K562 (cell line): ENCODE data around the gene GLB1L. TPM values are rescaled to one million over a fixed set of nuclear protein-coding genes. Genes with fewer than 3 reads are reported as not detected.
A peak's percentile ranks its signal among the peaks of the same experiment; 100 is the strongest.

Source experiments
- BRD9 ChIP-seq: fragments of 450-650 bp; IDR thresholded peaks from 2 replicates; pipeline ENCODE4 v1.6.1; 2018; ENCODE audit warnings: low read depth; ENCODE audit not compliant: partially characterized antibody
- CBFA2T3 ChIP-seq: fragments of 450-650 bp; IDR thresholded peaks from 2 replicates; pipeline ENCODE4 v1.6.1; 2017
- CCAR2 ChIP-seq: fragments of 200-400 bp; formaldehyde crosslinking; IDR thresholded peaks from 2 replicates; pipeline ENCODE4 v1.6.1; 2017; ENCODE audit warnings: mild to moderate bottlenecking, low read depth, low read length
- E2F6 ChIP-seq, 2 experiments: IDR thresholded peaks; 2 replicates each; pipeline ENCODE4 v1.6.1; 2011; ENCODE audit warnings: borderline replicate concordance in 1 of 2, control low read depth in 1 of 2, low read depth in 1 of 2, low read length in 1 of 2, mild to moderate bottlenecking in 1 of 2, mixed read lengths in 1 of 2, moderate library complexity in 1 of 2; ENCODE audit not compliant: insufficient read depth in 1 of 2, insufficient read length in 1 of 2, poor library complexity in 1 of 2, severe bottlenecking in 1 of 2; ENCODE audit errors: extremely low read depth in 1 of 2
- EZH2 ChIP-seq: IDR thresholded peaks from 2 replicates; pipeline ENCODE4 v1.6.1; 2012; ENCODE audit warnings: low read depth, mild to moderate bottlenecking, inconsistent platforms, low read length, borderline replicate concordance
- GMEB1 ChIP-seq: fragments of 250-450 bp; sonication (Bioruptor Pico); IDR thresholded peaks from 2 replicates; pipeline ENCODE4 v1.4.0; 2020; ENCODE audit warnings: mild to moderate bottlenecking
- GTF3C2 ChIP-seq: IDR thresholded peaks from 3 replicates; pipeline ENCODE4 v1.6.1; 2011; ENCODE audit warnings: borderline replicate concordance, mild to moderate bottlenecking, moderate library complexity; ENCODE audit not compliant: insufficient read length; ENCODE audit errors: extremely low read depth
- MAFF ChIP-seq: IDR thresholded peaks from 2 replicates; pipeline ENCODE4 v1.6.1; 2012; ENCODE audit warnings: low read length, improper control_type of control experiment
- MTA1 ChIP-seq: fragments of 450-650 bp; IDR thresholded peaks from 2 replicates; pipeline ENCODE4 v1.6.1; 2017; ENCODE audit warnings: borderline replicate concordance
- MYNN ChIP-seq, 2 experiments: sonication (generic); formaldehyde crosslinking in 1 of 2; IDR thresholded peaks; 2 replicates each; pipeline versions ENCODE4 v1.5.0 to v1.6.1; 2016 to 2020; ENCODE audit warnings: antibody characterized with exemption in 1 of 2, missing genetic modification reagents in 1 of 2
- NFIX ChIP-seq: fragments of 250-450 bp; sonication (Bioruptor Pico); IDR thresholded peaks from 2 replicates; pipeline ENCODE4 v1.4.0; 2020; ENCODE audit warnings: low read depth, mild to moderate bottlenecking, moderate library complexity
- POLR2AphosphoS5 ChIP-seq: IDR thresholded peaks from 2 replicates; pipeline ENCODE4 v1.6.1; 2011; ENCODE audit warnings: mild to moderate bottlenecking, low read depth, low read length, moderate library complexity; ENCODE audit not compliant: control insufficient read depth, insufficient read depth
- PTTG1 ChIP-seq: fragments of 450-650 bp; IDR thresholded peaks from 2 replicates; pipeline ENCODE4 v1.6.1; 2016; ENCODE audit warnings: low read depth, mild to moderate bottlenecking, missing genetic modification characterization, missing compliant biosample characterization
- SAFB2 ChIP-seq: fragments of 200-400 bp; formaldehyde crosslinking; IDR thresholded peaks from 2 replicates; pipeline ENCODE4 v1.6.1; 2018; ENCODE audit warnings: borderline replicate concordance, low read length, low read depth, moderate library complexity; ENCODE audit not compliant: severe bottlenecking
- SOX6 ChIP-seq: fragments of 450-650 bp; IDR thresholded peaks from 2 replicates; pipeline ENCODE4 v1.6.1; 2014; ENCODE audit warnings: mild to moderate bottlenecking
- U2AF1 ChIP-seq: fragments of 200-400 bp; formaldehyde crosslinking; optimal IDR thresholded peaks from 2 replicates; pipeline ENCODE3; 2017; ENCODE audit warnings: mild to moderate bottlenecking, low read depth, low read length, moderate library complexity
- ZBTB33 ChIP-seq: sonication (generic); formaldehyde crosslinking; IDR thresholded peaks from 2 replicates; pipeline ENCODE4 v1.8.1; 2023; ENCODE audit warnings: mild to moderate bottlenecking, missing genetic modification reagents
- ZNF282 ChIP-seq: sonication (generic); formaldehyde crosslinking; IDR thresholded peaks from 2 replicates; pipeline ENCODE4 v1.8.1; 2023; ENCODE audit warnings: missing genetic modification reagents
- ZNF586 ChIP-seq: fragments of 450-650 bp; formaldehyde crosslinking; conservative IDR thresholded peaks from 2 replicates; pipeline ENCODE4 v1.4.0; 2020; ENCODE audit warnings: mild to moderate bottlenecking, moderate library complexity
- polyA plus RNA-seq, 8 experiments: library from polyadenylated mRNA; depleted of rRNA in 4 of 8; stranded (reverse) in 5 of 8; unstranded in 3 of 8; fragments of >200 nt; fragmentation: Nextera tagmentation in 2 of 8; fragmentation: Illumina TruSeq in 1 of 8; extraction: Ambion mirVana in 2 of 8; extraction: Trizol in 1 of 8; gene quantifications; 2 replicates each; pipeline versions ENCODE4 v1.2.1 to v1.2.3, GENCODE V29; 2011 to 2014; ENCODE audit warnings: inconsistent platforms in 1 of 8, missing spikeins in 1 of 8
- total RNA-seq, 7 experiments: library from RNA; depleted of rRNA in 6 of 7; stranded (reverse); fragments of >200 nt in 6 of 7; fragmentation: Illumina TruSeq in 2 of 7; extraction: Trizol in 2 of 7; gene quantifications; 2 replicates each; pipeline versions ENCODE4 v1.2.1 to v1.2.3, GENCODE V29; 2011 to 2021; ENCODE audit warnings: low replicate concordance in 1 of 7

GLB1L gene
- total and polyA plus RNA-seq, 9 of the 15 experiments (the other 6 are each of a cell fraction or from before 2014, with no cell fraction given), result 0.42 to 2.9 (median 2.5) TPM

GRCh38 chr2:219218732-219219701 lies 26.2 kb downstream of the GLB1L start, which contains the start of gene ABCB6 (continued):
- TF ChIP-seq GTF3C2 (no peak), SOX6 (no peak; the same call in 1 of the 2 replicates), ZNF282 (CRISPR knock-in tag) (no peak), POLR2AphosphoS5 (peak; percentile 73; the same call in 1 of the 2 replicates), PTTG1 (tag) (no peak), CBFA2T3 (no peak), CCAR2 (no peak), EZH2 (no peak), GMEB1 (CRISPR knock-in tag) (peak; percentile 74), ZBTB33 (peak; percentile 66), ZNF586 (CRISPR knock-in tag) (no peak), NFIX (no peak), SAFB2 (no peak), U2AF1 (no peak), MTA1 (no peak), BRD9 (no peak), E2F6 (IDR thresholded peaks at IDR 0.05; ENCODE audit: borderline replicate concordance in 1 of 2, extremely low read depth in 1 of 2, insufficient read depth in 1 of 2, insufficient read length in 1 of 2, low read depth in 1 of 2, low read length in 1 of 2, poor library complexity in 1 of 2, severe bottlenecking in 1 of 2) (peak; percentile 97), MYNN (IDR thresholded peaks at IDR 0.05) (no peak), MYNN (CRISPR knock-in tag; IDR thresholded peaks at IDR 0.05) (no peak), MAFF (no peak)
